Trophoblast cell (in vitro differentiated cells and primary cell): ENCODE results near the gene ADAM8.

ENCODE experiments used
- DNase-seq, 2 donors: peaks; one replicate each; pipeline ENCODE4 v3.0.0-alpha.2; 2016
- H2AFZ ChIP-seq: 2 replicates; pipeline ENCODE4 v1.6.1; 2013; ENCODE audit warnings: low read length, moderate library complexity, mild to moderate bottlenecking; ENCODE audit not compliant: insufficient read depth, poor library complexity
- H2AK5ac ChIP-seq: 2 replicates; pipeline ENCODE4 v1.6.1; 2013; ENCODE audit warnings: mild to moderate bottlenecking, low read length
- H2BK120ac ChIP-seq: 2 replicates; pipeline ENCODE4 v1.6.1; 2013; ENCODE audit warnings: low read length, mild to moderate bottlenecking, moderate library complexity; ENCODE audit not compliant: insufficient read depth, poor library complexity
- H2BK12ac ChIP-seq: 2 replicates; pipeline ENCODE4 v1.6.1; 2013; ENCODE audit warnings: mild to moderate bottlenecking, low read length, moderate library complexity
- H2BK5ac ChIP-seq: 2 replicates; pipeline ENCODE4 v1.6.1; 2013; ENCODE audit warnings: low read length, low read depth, moderate library complexity, mild to moderate bottlenecking; ENCODE audit not compliant: poor library complexity
- H3K14ac ChIP-seq: 2 replicates; pipeline ENCODE4 v1.6.1; 2013; ENCODE audit warnings: mild to moderate bottlenecking, low read length
- H3K18ac ChIP-seq: 2 replicates; pipeline ENCODE4 v1.6.1; 2013; ENCODE audit warnings: mild to moderate bottlenecking, low read length
- H3K23ac ChIP-seq: 2 replicates; pipeline ENCODE4 v1.6.1; 2013; ENCODE audit warnings: low read length
- H3K27ac ChIP-seq: 2 replicates; pipeline ENCODE4 v1.5.1; 2013; ENCODE audit warnings: low read depth, mild to moderate bottlenecking, inconsistent platforms, low read length, moderate library complexity
- H3K27me3 ChIP-seq: 2 replicates; pipeline ENCODE4 v1.6.1; 2013; ENCODE audit warnings: inconsistent platforms, mild to moderate bottlenecking, low read length, moderate library complexity; ENCODE audit not compliant: insufficient read depth
- H3K36me3 ChIP-seq, 2 experiments: 1 replicate in 1 of 2; 2 replicates in 1 of 2; pipeline ENCODE4 v1.6.1; 2013; ENCODE audit warnings: low read length in 2 of 2, mild to moderate bottlenecking in 2 of 2, moderate library complexity in 1 of 2; ENCODE audit not compliant: insufficient read depth in 2 of 2, control insufficient read depth in 1 of 2
- H3K4ac ChIP-seq: 2 replicates; pipeline ENCODE4 v1.6.1; 2013; ENCODE audit warnings: low read depth, mild to moderate bottlenecking, low read length, moderate library complexity
- H3K4me1 ChIP-seq, 2 experiments: 1 replicate in 1 of 2; 2 replicates in 1 of 2; pipeline ENCODE4 v1.6.1; 2013; ENCODE audit warnings: low read length in 2 of 2, mild to moderate bottlenecking in 2 of 2, moderate library complexity in 1 of 2; ENCODE audit not compliant: insufficient read depth in 2 of 2, control insufficient read depth in 1 of 2
- H3K4me2 ChIP-seq: 2 replicates; pipeline ENCODE4 v1.6.1; 2013; ENCODE audit warnings: inconsistent platforms, mild to moderate bottlenecking, low read length, moderate library complexity
- H3K4me3 ChIP-seq: 2 replicates; pipeline ENCODE4 v1.5.1; 2013; ENCODE audit warnings: mild to moderate bottlenecking, low read depth, low read length, inconsistent platforms
- H3K79me1 ChIP-seq: one replicate; pipeline ENCODE4 v1.6.1; 2013; ENCODE audit warnings: low read length
- H3K79me2 ChIP-seq: 2 replicates; pipeline ENCODE4 v1.6.1; 2013; ENCODE audit warnings: low read length, mild to moderate bottlenecking; ENCODE audit not compliant: control insufficient read depth, insufficient read depth, poor library complexity
- H3K9ac ChIP-seq: 2 replicates; pipeline ENCODE4 v1.6.1; 2013; ENCODE audit warnings: mild to moderate bottlenecking, low read length
- H3K9me3 ChIP-seq: 2 replicates; pipeline ENCODE4 v1.6.1; 2013; ENCODE audit warnings: low read depth, mild to moderate bottlenecking, control low read depth, inconsistent platforms, low read length; ENCODE audit not compliant: insufficient read depth
- H4K12ac ChIP-seq: 2 replicates; pipeline ENCODE4 v1.6.1; 2013; ENCODE audit warnings: low read depth, mild to moderate bottlenecking, low read length, moderate library complexity
- H4K8ac ChIP-seq: 2 replicates; pipeline ENCODE4 v1.6.1; 2013; ENCODE audit warnings: low read depth, mild to moderate bottlenecking, low read length, moderate library complexity
- H4K91ac ChIP-seq: one replicate; pipeline ENCODE4 v1.6.1; 2013; ENCODE audit warnings: low read depth, mild to moderate bottlenecking, low read length, moderate library complexity
- WGBS: extraction: QIAGEN DNeasy Blood & Tissue Kit; methylation state at CpG from one replicate; pipeline ENCODE4 v1.1.7; 2013; ENCODE audit warnings: missing lambda C conversion rate; ENCODE audit not compliant: insufficient read length, insufficient coverage; ENCODE audit errors: extremely low coverage; 5-methylcytosine and 5-hydroxymethylcytosine counted together

Gene ADAM8

GRCh38 chr10:133308421-133309099 is 31.9 kb upstream of the ADAM8 start, which contains the start of the genes TUBGCP2 and ZNF511:
Gene TUBGCP2, minus strand, starts transcription at chr10:133308872. Its CDS starts 5,931 bp downstream, at chr10:133302941.
Gene ZNF511, plus strand, starts transcription at chr10:133308914. Its CDS starts 30 bp downstream, at chr10:133308944.
- Histone ChIP-seq H2AK5ac (no peak within 1 kb of the TSS), H2BK12ac (no peak within 1 kb of the TSS), H4K8ac (peak within 1 kb of the TSS; percentile 97), H3K79me2 (peaks cover 5% of the 10 kb centered on the region), H3K4me2 (peak within 1 kb of the TSS; percentile 88), H2BK120ac (peak within 1 kb of the TSS; percentile 90), H3K27me3 (no peaks in the 10 kb centered on the region), H2BK5ac (peak within 1 kb of the TSS; percentile 79), H3K4me3 (peak within 1 kb of the TSS; percentile 98), H3K9ac (peak within 1 kb of the TSS; percentile 97), H4K91ac (peak within 1 kb of the TSS; percentile 91), H2AFZ (peak within 1 kb of the TSS; percentile 76), H3K4me1 (peaks cover 4 to 10% of the 10 kb centered on the region in 2 experiments), H3K4ac (peak within 1 kb of the TSS; percentile 84), H3K79me1 (peaks cover 7% of the 10 kb centered on the region), H3K9me3 (peaks cover 5% of the 10 kb centered on the region), H4K12ac (peak within 1 kb of the TSS; percentile 95), H3K27ac (peak within 1 kb of the TSS; percentile 90), H3K14ac (peak within 1 kb of the TSS; percentile 93), H3K18ac (peak within 1 kb of the TSS; percentile 83), H3K36me3 (peaks cover 16 to 22% of the 10 kb centered on the region in 2 experiments), H3K23ac (no peak within 1 kb of the TSS)
- no CpG with 5 or more reads among the region's 89 CpGs for WGBS
- peak; percentile 75 to 85 for DNase-seq

GRCh38 chr10:133307776-133308420 is 31.2 kb upstream of the ADAM8 start:
- H3K79me1 ChIP-seq = peaks cover 7% of the 10 kb centered on the region
- no peak overlapping the region for H2BK5ac ChIP-seq
- H3K14ac ChIP-seq = peak overlapping the region; percentile 84
- no CpG with 5 or more reads among the region's 25 CpGs for WGBS
- H4K91ac ChIP-seq = peak overlapping the region; percentile 91
- H2AFZ ChIP-seq = peak overlapping the region; percentile 76
- H3K27me3 ChIP-seq = no peaks in the 10 kb centered on the region
- H4K12ac ChIP-seq = peak overlapping the region; percentile 67
- peaks cover 5% of the 10 kb centered on the region for H3K79me2 ChIP-seq
- peaks cover 4 to 10% of the 10 kb centered on the region in 2 experiments for H3K4me1 ChIP-seq
- peaks cover 5% of the 10 kb centered on the region for H3K9me3 ChIP-seq
- H3K27ac ChIP-seq = no peak overlapping the region
- peak overlapping the region; percentile 88 for H3K4me2 ChIP-seq
- H3K9ac ChIP-seq = peak overlapping the region; percentile 97
- H3K4ac ChIP-seq = peak overlapping the region; percentile 84
- peak overlapping the region; percentile 98 for H3K4me3 ChIP-seq
- no peak overlapping the region for H3K23ac ChIP-seq
- no peak overlapping the region for H2BK12ac ChIP-seq
- H2AK5ac ChIP-seq = no peak overlapping the region
- peaks cover 19 to 21% of the 10 kb centered on the region in 2 experiments for H3K36me3 ChIP-seq
- peak overlapping the region; percentile 5 for H4K8ac ChIP-seq
- peak overlapping the region; percentile 80 for H2BK120ac ChIP-seq
- peak; percentile 86 to 95 for DNase-seq
- H3K18ac ChIP-seq = peak overlapping the region; percentile 4

GRCh38 chr10:133306941-133307379 is 30.3 kb upstream of the ADAM8 start:
- H4K91ac ChIP-seq = no peak overlapping the region
- H3K27ac ChIP-seq = no peak overlapping the region
- WGBS = no CpG with 5 or more reads among the region's 17 CpGs
- peaks cover 22 to 23% of the 10 kb centered on the region in 2 experiments for H3K36me3 ChIP-seq
- H3K18ac ChIP-seq = peak overlapping the region; percentile 54
- H2AFZ ChIP-seq = no peak overlapping the region
- no peak overlapping the region for H2BK5ac ChIP-seq
- no peak overlapping the region for H2BK12ac ChIP-seq
- peaks cover 7% of the 10 kb centered on the region for H3K79me1 ChIP-seq
- no peak overlapping the region for H3K14ac ChIP-seq
- H3K9me3 ChIP-seq = peaks cover 5% of the 10 kb centered on the region
- no peak overlapping the region for H2AK5ac ChIP-seq
- no peak overlapping the region for H3K4me3 ChIP-seq
- no peak overlapping the region for H3K9ac ChIP-seq
- DNase-seq = no peak
- peak overlapping the region; percentile 61 for H3K4ac ChIP-seq
- no peak overlapping the region for H4K12ac ChIP-seq
- H3K79me2 ChIP-seq = peaks cover 5% of the 10 kb centered on the region
- no peak overlapping the region for H3K4me2 ChIP-seq
- H4K8ac ChIP-seq = no peak overlapping the region
- no peak overlapping the region for H2BK120ac ChIP-seq
- no peak overlapping the region for H3K23ac ChIP-seq
- peaks cover 4 to 10% of the 10 kb centered on the region in 2 experiments for H3K4me1 ChIP-seq
- no peaks in the 10 kb centered on the region for H3K27me3 ChIP-seq

- H3K9me3 ChIP-seq = peaks cover 5% of the 10 kb centered on the region
- no peak overlapping the region for H3K14ac ChIP-seq
- no peak overlapping the region for H3K4ac ChIP-seq
- no peak overlapping the region for H2AK5ac ChIP-seq
- no peak overlapping the region for H4K12ac ChIP-seq
- H3K18ac ChIP-seq = no peak overlapping the region
- no peak for DNase-seq
- no peak overlapping the region for H2BK120ac ChIP-seq
- H4K91ac ChIP-seq = no peak overlapping the region
- H2AFZ ChIP-seq = no peak overlapping the region
- H3K79me1 ChIP-seq = peaks cover 7% of the 10 kb centered on the region
- H2BK5ac ChIP-seq = no peak overlapping the region
- H3K36me3 ChIP-seq = peaks cover 22 to 23% of the 10 kb centered on the region in 2 experiments
- whole genome bisulfite sequencing = no CpG with 5 or more reads among the region's 5 CpGs
- no peaks in the 10 kb centered on the region for H3K27me3 ChIP-seq
- H3K79me2 ChIP-seq = peaks cover 5% of the 10 kb centered on the region
- H4K8ac ChIP-seq = no peak overlapping the region
- no peak overlapping the region for H3K27ac ChIP-seq
- H3K4me1 ChIP-seq = peaks cover 4 to 10% of the 10 kb centered on the region in 2 experiments
- no peak overlapping the region for H2BK12ac ChIP-seq
- H3K4me2 ChIP-seq = no peak overlapping the region
- H3K4me3 ChIP-seq = no peak overlapping the region
- H3K23ac ChIP-seq = no peak overlapping the region
- H3K9ac ChIP-seq = no peak overlapping the region
Observed at GRCh38 chr10:133306097-133306476, 29.4 kb upstream of the ADAM8 start.
